GM20000 (cell line): ENCODE results near the gene MAN2B2.

ENCODE experiments used
- DNase-seq: peaks from one replicate; pipeline ENCODE4 v3.0.0; 2012; ENCODE audit warnings: low spot score
- TF ChIP-seq, protein P1 (sequence below): IDR thresholded peaks from 2 replicates; pipeline ENCODE4 v1.5.1; 2012; ENCODE audit warnings: mild to moderate bottlenecking, control low read depth; ENCODE audit errors: extremely low read depth, missing control alignments

Gene MAN2B2

GRCh38 chr4:6551660-6552059 is 23.3 kb upstream of the MAN2B2 start:
- TF ChIP-seq, protein P1, sequence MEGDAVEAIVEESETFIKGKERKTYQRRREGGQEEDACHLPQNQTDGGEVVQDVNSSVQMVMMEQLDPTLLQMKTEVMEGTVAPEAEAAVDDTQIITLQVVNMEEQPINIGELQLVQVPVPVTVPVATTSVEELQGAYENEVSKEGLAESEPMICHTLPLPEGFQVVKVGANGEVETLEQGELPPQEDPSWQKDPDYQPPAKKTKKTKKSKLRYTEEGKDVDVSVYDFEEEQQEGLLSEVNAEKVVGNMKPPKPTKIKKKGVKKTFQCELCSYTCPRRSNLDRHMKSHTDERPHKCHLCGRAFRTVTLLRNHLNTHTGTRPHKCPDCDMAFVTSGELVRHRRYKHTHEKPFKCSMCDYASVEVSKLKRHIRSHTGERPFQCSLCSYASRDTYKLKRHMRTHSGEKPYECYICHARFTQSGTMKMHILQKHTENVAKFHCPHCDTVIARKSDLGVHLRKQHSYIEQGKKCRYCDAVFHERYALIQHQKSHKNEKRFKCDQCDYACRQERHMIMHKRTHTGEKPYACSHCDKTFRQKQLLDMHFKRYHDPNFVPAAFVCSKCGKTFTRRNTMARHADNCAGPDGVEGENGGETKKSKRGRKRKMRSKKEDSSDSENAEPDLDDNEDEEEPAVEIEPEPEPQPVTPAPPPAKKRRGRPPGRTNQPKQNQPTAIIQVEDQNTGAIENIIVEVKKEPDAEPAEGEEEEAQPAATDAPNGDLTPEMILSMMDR = no peak
- DNase-seq = no peak

- DNase-seq = no peak
- TF ChIP-seq, protein P1 = no peak
Measured at GRCh38 chr4:6555519-6555918, 19.5 kb upstream of the MAN2B2 start.

DNA sequence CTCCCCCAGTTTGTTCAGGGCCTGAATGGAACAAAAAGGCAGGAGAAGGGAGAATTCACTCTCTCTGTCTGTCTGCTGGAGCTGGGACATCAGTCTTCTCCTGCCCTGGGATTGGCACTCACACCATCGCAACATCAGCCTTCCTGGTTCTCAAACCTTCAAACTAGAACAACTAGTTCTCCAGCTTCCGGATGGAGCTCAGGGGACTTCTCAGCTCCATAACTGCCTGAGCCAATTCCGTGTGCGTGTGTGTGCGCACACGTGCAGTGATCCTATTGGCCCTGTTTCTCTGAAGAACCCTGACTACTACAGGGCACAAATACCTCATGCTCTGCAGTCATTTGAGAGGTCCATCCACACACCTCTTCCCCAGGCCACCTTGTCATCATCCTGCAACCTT is 18.7 kb upstream of the MAN2B2 start:
- DNase-seq = no peak

DNA sequence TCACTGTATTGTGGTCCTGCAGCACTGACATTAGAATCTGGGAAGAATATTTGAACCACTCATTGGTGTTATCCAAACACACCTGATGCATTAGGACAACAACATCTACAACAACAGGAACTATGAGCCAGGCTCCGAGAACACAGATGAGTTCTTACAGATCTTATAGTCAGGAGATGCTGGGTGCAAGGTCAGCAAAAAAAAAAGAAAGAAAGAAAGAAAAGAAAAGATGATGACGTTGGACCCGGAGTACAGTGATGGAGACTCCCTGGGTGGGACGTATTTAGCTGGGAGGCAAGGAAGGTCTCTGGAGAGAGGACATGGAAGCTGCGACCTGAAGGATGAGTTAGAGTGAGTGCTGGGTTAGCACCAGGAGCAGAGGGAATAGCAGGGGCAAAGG is 17.8 kb upstream of the MAN2B2 start:
- no peak for DNase-seq

More for the DNA sequence above, 18.7 kb upstream of the MAN2B2 start:
- TF ChIP-seq, protein P1 = no peak

GRCh38 chr4:6557856-6558255 is 17.1 kb upstream of the MAN2B2 start:
- TF ChIP-seq, protein P1 = no peak
- DNase-seq = no peak

More for the DNA sequence above, 17.8 kb upstream of the MAN2B2 start:
- TF ChIP-seq, protein P1 = no peak

- DNase-seq = no peak
Measured at GRCh38 chr4:6560416-6561172, 14.4 kb upstream of the MAN2B2 start.

GRCh38 chr4:6561173-6561516 is 13.8 kb upstream of the MAN2B2 start:
- no peak for DNase-seq
- TF ChIP-seq, protein P1 = no peak

More at GRCh38 chr4:6560416-6561172, 14.4 kb upstream of the MAN2B2 start:
- TF ChIP-seq, protein P1 = no peak
